ENCODE results near the gene KLF7. TPM values are rescaled to one million over a fixed set of nuclear protein-coding genes. Genes with fewer than 3 reads are reported as not detected.
"Not testable (repeated sequence)": the region's sequence is repeated elsewhere in the genome, so short reads cannot be mapped to it uniquely, and the experiment has no call there.

KLF7 gene
- total and polyA plus RNA-seq, 9 of the 15 experiments (the other 6 are each of a cell fraction or from before 2014, with no cell fraction given): 0.04 to 0.54 (median 0.07) TPM

DNA sequence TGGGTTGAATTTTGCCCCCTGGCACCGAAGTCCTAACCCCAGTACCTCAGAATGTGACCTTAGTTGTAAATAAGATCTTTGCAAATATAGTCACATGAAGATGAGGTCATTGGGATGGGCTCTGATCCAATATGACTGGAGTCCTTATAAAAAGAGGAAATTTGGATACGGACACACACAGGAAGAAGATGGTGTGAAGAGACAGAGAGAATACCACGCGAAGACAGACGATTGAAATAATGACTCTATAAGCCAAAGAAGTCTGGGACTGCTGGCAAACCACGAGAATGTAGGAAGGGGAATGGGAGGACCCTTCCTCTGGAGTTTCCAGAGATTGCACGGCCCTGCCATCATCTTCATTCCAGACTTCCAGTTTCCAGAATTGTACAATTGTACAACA lies 127.9 kb downstream of the KLF7 start:
- ATAC-seq (no peak), FAIRE-seq (no peak), DNase-seq (ENCODE audit: extremely low read depth in 1 of 4, low spot score in 3 of 4) (no peak)
- no peaks in the 10 kb centered on the region for H3K9me1 ChIP-seq (ENCODE audit: control insufficient read depth, insufficient read depth, low read length)
- H4K20me1 ChIP-seq (replicated peaks; ENCODE audit: control insufficient read depth, insufficient read depth, low read length): no peaks in the 10 kb centered on the region
- H3K79me2 ChIP-seq (ENCODE audit: control insufficient read depth, insufficient read depth, low read length): no peaks in the 10 kb centered on the region
- in situ Hi-C loops (cut with MboI) (no loop called here), intact Hi-C loops (cut with micrococcal nuclease) (no loop called here)
- no peaks in the 10 kb centered on the region for H3K9me3 ChIP-seq (replicated peaks; ENCODE audit: control insufficient read depth, insufficient read depth, low read depth, low read length)
- no peaks in the 10 kb centered on the region for H3K4me1 ChIP-seq (replicated peaks in 1 of 2; ENCODE audit: control insufficient read depth in 2 of 2, insufficient read depth in 2 of 2, low read length in 2 of 2)
- no peaks in the 10 kb centered on the region for H3K36me3 ChIP-seq (ENCODE audit: control insufficient read depth, insufficient read depth, low read length)
- 0% methylated on average over 7 of the region's 7 CpGs for WGBS (ENCODE audit: insufficient coverage, low coverage, missing lambda C conversion rate)
- H3K27me3 ChIP-seq (ENCODE audit: control insufficient read depth in 2 of 2, insufficient read depth in 2 of 2, low read length in 2 of 2): peaks cover 0 to 5% of the 10 kb centered on the region in 2 experiments; a peak in 1 of 5 replicates
- H3K4me3 ChIP-seq: no peak overlapping the region
- H3K27ac ChIP-seq (ENCODE audit: extremely low read depth, low read depth, low read length): no peak overlapping the region
- TF ChIP-seq HOXB6 (CRISPR knock-in tag; IDR thresholded peaks at IDR 0.05; ENCODE audit: borderline replicate concordance): no peak
- no peak for TF ChIP-seq CCAR2 (IDR thresholded peaks at IDR 0.05; ENCODE audit: low read depth, low read length)
- no peak for TF ChIP-seq BCOR (IDR thresholded peaks at IDR 0.05)
- no peak for TF ChIP-seq ARID2 (IDR thresholded peaks at IDR 0.05)
- no peak for TF ChIP-seq SAFB (IDR thresholded peaks at IDR 0.05; ENCODE audit: borderline replicate concordance, low read depth, low read length)
- TF ChIP-seq FOXJ3 (CRISPR knock-in tag; IDR thresholded peaks at IDR 0.05): no peak
- no TSS peak for BruUV-seq (replicated peaks)
- ChIA-PET POLR2A (no interaction called here), CTCF (ENCODE audit: low intra/inter-chr PET ratio) (no interaction called here)
- no peak overlapping the region for H3K9ac ChIP-seq (ENCODE audit: insufficient read depth in 1 of 2, low read depth in 2 of 2, low read length in 2 of 2)
- no peak overlapping the region for H2AFZ ChIP-seq (ENCODE audit: low read depth, low read length)
- no peak overlapping the region for H3K4me2 ChIP-seq (ENCODE audit: insufficient read depth, low read length)

DNA sequence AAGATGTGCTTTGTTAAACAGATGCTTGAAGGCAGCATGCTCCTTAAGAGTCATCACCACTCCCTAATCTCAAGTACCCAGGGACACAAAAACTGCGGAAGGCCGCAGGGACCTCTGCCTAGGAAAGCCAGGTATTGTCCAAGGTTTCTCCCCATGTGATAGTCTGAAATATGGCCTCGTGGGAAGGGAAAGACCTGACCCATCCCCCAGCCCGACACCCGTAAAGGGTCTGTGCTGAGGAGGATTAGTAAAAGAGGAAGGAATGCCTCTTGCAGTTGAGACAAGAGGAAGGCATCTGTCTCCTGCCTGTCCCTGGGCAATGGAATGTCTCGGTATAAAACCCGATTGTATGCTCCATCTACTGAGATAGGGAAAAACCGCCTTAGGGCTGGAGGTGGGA lies 128.7 kb downstream of the KLF7 start:
- in situ Hi-C loops (cut with MboI); POLR2A ChIA-PET; DNase-seq (ENCODE audit: extremely low read depth in 1 of 4, low spot score in 3 of 4); H3K4me2 ChIP-seq (ENCODE audit: insufficient read depth, low read length); CTCF ChIA-PET (ENCODE audit: low intra/inter-chr PET ratio); H3K9me1 ChIP-seq (ENCODE audit: control insufficient read depth, insufficient read depth, low read length); H3K9ac ChIP-seq (ENCODE audit: insufficient read depth in 1 of 2, low read depth in 2 of 2, low read length in 2 of 2); H3K4me3 ChIP-seq; H3K79me2 ChIP-seq (ENCODE audit: control insufficient read depth, insufficient read depth, low read length); H4K20me1 ChIP-seq (replicated peaks; ENCODE audit: control insufficient read depth, insufficient read depth, low read length); intact Hi-C loops (cut with micrococcal nuclease); ATAC-seq; H3K27me3 ChIP-seq (ENCODE audit: control insufficient read depth in 2 of 2, insufficient read depth in 2 of 2, low read length in 2 of 2); FAIRE-seq; BruUV-seq (replicated peaks); H3K27ac ChIP-seq (ENCODE audit: extremely low read depth, low read depth, low read length); H3K4me1 ChIP-seq (replicated peaks in 1 of 2; ENCODE audit: control insufficient read depth in 2 of 2, insufficient read depth in 2 of 2, low read length in 2 of 2); H3K9me3 ChIP-seq (replicated peaks; ENCODE audit: control insufficient read depth, insufficient read depth, low read depth, low read length); H2AFZ ChIP-seq (ENCODE audit: low read depth, low read length); H3K36me3 ChIP-seq (ENCODE audit: control insufficient read depth, insufficient read depth, low read length): not testable (repeated sequence)
- 10% methylated on average over 2 of the region's 8 CpGs for WGBS (ENCODE audit: insufficient coverage, low coverage, missing lambda C conversion rate)
